HepG2 (cell line): ENCODE data around the gene PRRT1. TPM values are rescaled to one million over a fixed set of nuclear protein-coding genes. Genes with fewer than 3 reads are reported as not detected.

Source experiments
- BHLHE40 ChIP-seq: IDR thresholded peaks from 2 replicates; pipeline ENCODE4 v1.6.1; 2011; ENCODE audit warnings: low read length, improper control_type of control experiment
- KAT7 ChIP-seq: IDR thresholded peaks from 2 replicates; pipeline ENCODE4 v1.6.1; 2018; ENCODE audit warnings: borderline replicate concordance, missing compliant biosample characterization
- KDM2A ChIP-seq: sonication (generic); formaldehyde crosslinking; IDR thresholded peaks from 2 replicates; pipeline ENCODE4 v1.4.0; 2020; ENCODE audit warnings: low read depth, missing genetic modification reagents, borderline replicate concordance
- MAZ ChIP-seq, 2 experiments: sonication (generic) in 1 of 2; formaldehyde crosslinking in 1 of 2; IDR thresholded peaks; 2 replicates each; pipeline versions ENCODE4 v1.5.0 to v1.6.1; 2012 to 2020; ENCODE audit warnings: low read depth in 2 of 2, mild to moderate bottlenecking in 2 of 2, borderline replicate concordance in 1 of 2, improper control_type of control experiment in 1 of 2, low read length in 1 of 2, missing genetic modification reagents in 1 of 2, moderate library complexity in 1 of 2
- REL ChIP-seq: sonication (generic); formaldehyde crosslinking; conservative IDR thresholded peaks from 2 replicates; pipeline ENCODE4 v1.8.0; 2022; ENCODE audit warnings: mild to moderate bottlenecking, missing genetic modification reagents, moderate library complexity
- SP1 ChIP-seq, 2 experiments: fragments of 450-650 bp in 1 of 2; sonication (generic) in 1 of 2; formaldehyde crosslinking in 1 of 2; IDR thresholded peaks; 2 replicates each; pipeline versions ENCODE4 v1.4.0 to v1.6.1; 2016 to 2020; ENCODE audit warnings: missing genetic modification reagents in 1 of 2
- ZFYVE20 ChIP-seq: sonication (generic); formaldehyde crosslinking; IDR thresholded peaks from 2 replicates; pipeline ENCODE4 v1.8.0; 2023; ENCODE audit warnings: low read depth, mild to moderate bottlenecking, moderate library complexity, missing genetic modification reagents, borderline replicate concordance
- ZNF543 ChIP-seq: sonication (generic); formaldehyde crosslinking; IDR thresholded peaks from 2 replicates; pipeline ENCODE4 v1.4.0; 2020; ENCODE audit warnings: mild to moderate bottlenecking, missing genetic modification reagents
- ZNF557 ChIP-seq: sonication (generic); formaldehyde crosslinking; IDR thresholded peaks from 2 replicates; pipeline ENCODE4 v1.4.0; 2020; ENCODE audit warnings: missing genetic modification reagents
- ZSCAN9 ChIP-seq: IDR thresholded peaks from 2 replicates; pipeline ENCODE4 v1.6.1; 2016; ENCODE audit warnings: borderline replicate concordance
- polyA plus RNA-seq, 8 experiments: library from polyadenylated mRNA; depleted of rRNA in 3 of 8; stranded (reverse) in 7 of 8; unstranded in 1 of 8; fragments of >200 nt; fragmentation: Illumina TruSeq in 4 of 8; extraction: Trizol in 4 of 8; gene quantifications; 2 replicates each; pipeline versions ENCODE4 v1.2.1 to v1.2.3, GENCODE V29; 2011 to 2016; ENCODE audit warnings: low read depth in 4 of 8, missing spikeins in 1 of 8, mixed read lengths in 1 of 8; ENCODE audit not compliant: insufficient read depth in 1 of 8
- total RNA-seq, 5 experiments: library from RNA; depleted of rRNA; stranded (reverse); fragments of >200 nt; fragmentation: Illumina TruSeq; extraction: Trizol; gene quantifications; 2 replicates each; pipeline ENCODE4 v1.2.3, GENCODE V29; 2016; ENCODE audit warnings: low read depth in 1 of 5
- TF ChIP-seq, protein P1 (sequence below): IDR thresholded peaks from 2 replicates; pipeline ENCODE4 v1.6.1; 2018; ENCODE audit warnings: missing genetic modification reagents, mild to moderate bottlenecking, missing compliant biosample characterization
- TF ChIP-seq, protein P2 (sequence below): sonication (generic); formaldehyde crosslinking; IDR thresholded peaks from 2 replicates; pipeline ENCODE4 v1.5.1; 2020; ENCODE audit warnings: mild to moderate bottlenecking, missing genetic modification reagents, moderate library complexity
- TF ChIP-seq, protein P3 (sequence below): sonication (generic); formaldehyde crosslinking; IDR thresholded peaks from 2 replicates; pipeline ENCODE4 v1.5.0; 2020; ENCODE audit warnings: missing genetic modification reagents, mild to moderate bottlenecking, borderline replicate concordance
- TF ChIP-seq, protein P4 (sequence below): sonication (generic); formaldehyde crosslinking; IDR thresholded peaks from 2 replicates; pipeline ENCODE4 v1.4.0; 2020; ENCODE audit warnings: missing genetic modification reagents, low read depth, mild to moderate bottlenecking, borderline replicate concordance
- TF ChIP-seq, protein P5 (sequence below): sonication (generic); formaldehyde crosslinking; IDR thresholded peaks from 2 replicates; pipeline ENCODE4 v1.5.1; 2020; ENCODE audit warnings: missing genetic modification reagents, mild to moderate bottlenecking, borderline replicate concordance

Gene PRRT1
- total and polyA plus RNA-seq, 2 of the 13 experiments (the other 11 are each of a cell fraction or from before 2014, with no cell fraction given), result 0.64 to 1.4 TPM

DNA sequence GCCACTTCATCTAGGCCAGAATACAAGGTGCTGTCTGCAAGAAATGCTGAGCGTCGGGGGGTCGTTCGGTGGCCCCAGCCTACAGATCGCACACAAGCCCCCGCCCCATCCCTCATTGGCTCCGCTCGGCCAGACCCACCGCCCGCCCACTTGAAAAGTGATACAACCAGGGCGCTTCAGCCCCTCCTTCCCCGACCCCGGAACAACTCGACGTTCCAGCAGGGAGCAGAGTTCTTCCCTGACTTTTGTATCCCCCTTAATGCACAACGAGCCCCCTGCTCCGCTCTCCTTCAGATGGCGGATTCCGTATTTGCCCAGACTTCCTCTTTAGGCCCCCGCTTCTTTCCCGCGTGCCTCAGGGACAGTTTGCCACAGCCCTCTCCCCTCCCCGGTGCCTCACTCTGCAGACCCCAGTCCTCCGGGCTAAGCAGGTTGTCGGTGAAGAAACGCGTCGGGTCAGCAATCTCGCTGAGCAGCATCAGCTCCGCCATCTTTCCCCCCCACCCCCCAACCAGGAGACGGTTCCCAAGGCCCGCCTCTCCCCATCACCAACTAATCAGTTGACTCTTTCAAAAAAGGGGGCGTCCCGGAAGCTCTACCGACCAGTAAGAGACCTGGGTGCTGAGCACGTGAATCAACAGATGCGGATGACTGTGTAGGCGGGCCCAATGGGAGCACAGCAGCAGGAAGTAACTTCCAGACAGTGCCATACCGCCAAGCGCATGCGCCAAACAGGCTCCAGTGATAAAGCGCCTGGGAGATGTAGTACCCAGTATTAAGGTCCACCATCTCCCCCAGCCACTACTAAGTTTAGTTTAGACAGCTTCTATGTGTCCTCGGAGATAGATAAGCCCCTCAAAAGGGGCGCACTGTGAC lies 23.8 kb downstream of the PRRT1 start, which contains the start of gene ATF6B (continued):
- TF ChIP-seq, protein P1, sequence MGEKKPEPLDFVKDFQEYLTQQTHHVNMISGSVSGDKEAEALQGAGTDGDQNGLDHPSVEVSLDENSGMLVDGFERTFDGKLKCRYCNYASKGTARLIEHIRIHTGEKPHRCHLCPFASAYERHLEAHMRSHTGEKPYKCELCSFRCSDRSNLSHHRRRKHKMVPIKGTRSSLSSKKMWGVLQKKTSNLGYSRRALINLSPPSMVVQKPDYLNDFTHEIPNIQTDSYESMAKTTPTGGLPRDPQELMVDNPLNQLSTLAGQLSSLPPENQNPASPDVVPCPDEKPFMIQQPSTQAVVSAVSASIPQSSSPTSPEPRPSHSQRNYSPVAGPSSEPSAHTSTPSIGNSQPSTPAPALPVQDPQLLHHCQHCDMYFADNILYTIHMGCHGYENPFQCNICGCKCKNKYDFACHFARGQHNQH (CRISPR knock-in tag), result peak; percentile 38; the same call in 1 of the 2 replicates
- TF ChIP-seq MAZ (IDR thresholded peaks at IDR 0.05; ENCODE audit: borderline replicate concordance, low read depth, low read length), result peak; percentile 72
- no peak for TF ChIP-seq MAZ (CRISPR knock-in tag; IDR thresholded peaks at IDR 0.05; ENCODE audit: low read depth)
- TF ChIP-seq, protein P2, sequence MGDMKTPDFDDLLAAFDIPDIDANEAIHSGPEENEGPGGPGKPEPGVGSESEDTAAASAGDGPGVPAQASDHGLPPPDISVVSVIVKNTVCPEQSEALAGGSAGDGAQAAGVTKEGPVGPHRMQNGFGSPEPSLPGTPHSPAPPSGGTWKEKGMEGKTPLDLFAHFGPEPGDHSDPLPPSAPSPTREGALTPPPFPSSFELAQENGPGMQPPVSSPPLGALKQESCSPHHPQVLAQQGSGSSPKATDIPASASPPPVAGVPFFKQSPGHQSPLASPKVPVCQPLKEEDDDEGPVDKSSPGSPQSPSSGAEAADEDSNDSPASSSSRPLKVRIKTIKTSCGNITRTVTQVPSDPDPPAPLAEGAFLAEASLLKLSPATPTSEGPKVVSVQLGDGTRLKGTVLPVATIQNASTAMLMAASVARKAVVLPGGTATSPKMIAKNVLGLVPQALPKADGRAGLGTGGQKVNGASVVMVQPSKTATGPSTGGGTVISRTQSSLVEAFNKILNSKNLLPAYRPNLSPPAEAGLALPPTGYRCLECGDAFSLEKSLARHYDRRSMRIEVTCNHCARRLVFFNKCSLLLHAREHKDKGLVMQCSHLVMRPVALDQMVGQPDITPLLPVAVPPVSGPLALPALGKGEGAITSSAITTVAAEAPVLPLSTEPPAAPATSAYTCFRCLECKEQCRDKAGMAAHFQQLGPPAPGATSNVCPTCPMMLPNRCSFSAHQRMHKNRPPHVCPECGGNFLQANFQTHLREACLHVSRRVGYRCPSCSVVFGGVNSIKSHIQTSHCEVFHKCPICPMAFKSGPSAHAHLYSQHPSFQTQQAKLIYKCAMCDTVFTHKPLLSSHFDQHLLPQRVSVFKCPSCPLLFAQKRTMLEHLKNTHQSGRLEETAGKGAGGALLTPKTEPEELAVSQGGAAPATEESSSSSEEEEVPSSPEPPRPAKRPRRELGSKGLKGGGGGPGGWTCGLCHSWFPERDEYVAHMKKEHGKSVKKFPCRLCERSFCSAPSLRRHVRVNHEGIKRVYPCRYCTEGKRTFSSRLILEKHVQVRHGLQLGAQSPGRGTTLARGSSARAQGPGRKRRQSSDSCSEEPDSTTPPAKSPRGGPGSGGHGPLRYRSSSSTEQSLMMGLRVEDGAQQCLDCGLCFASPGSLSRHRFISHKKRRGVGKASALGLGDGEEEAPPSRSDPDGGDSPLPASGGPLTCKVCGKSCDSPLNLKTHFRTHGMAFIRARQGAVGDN (CRISPR knock-in tag), result peak; percentile 74
- 0 out of 2 replicates have a peak, but pooled peaks have one; percentile 32 for TF ChIP-seq ZSCAN9 (CRISPR knock-in tag)
- TF ChIP-seq ZNF543, result 0 out of 2 replicates have a peak, but pooled peaks have one; percentile 58
- no peak for TF ChIP-seq ZNF557
- peak; percentile 91 for TF ChIP-seq BHLHE40
- peak; percentile 65; the same call in 1 of the 2 replicates for TF ChIP-seq REL
- TF ChIP-seq, protein P3, sequence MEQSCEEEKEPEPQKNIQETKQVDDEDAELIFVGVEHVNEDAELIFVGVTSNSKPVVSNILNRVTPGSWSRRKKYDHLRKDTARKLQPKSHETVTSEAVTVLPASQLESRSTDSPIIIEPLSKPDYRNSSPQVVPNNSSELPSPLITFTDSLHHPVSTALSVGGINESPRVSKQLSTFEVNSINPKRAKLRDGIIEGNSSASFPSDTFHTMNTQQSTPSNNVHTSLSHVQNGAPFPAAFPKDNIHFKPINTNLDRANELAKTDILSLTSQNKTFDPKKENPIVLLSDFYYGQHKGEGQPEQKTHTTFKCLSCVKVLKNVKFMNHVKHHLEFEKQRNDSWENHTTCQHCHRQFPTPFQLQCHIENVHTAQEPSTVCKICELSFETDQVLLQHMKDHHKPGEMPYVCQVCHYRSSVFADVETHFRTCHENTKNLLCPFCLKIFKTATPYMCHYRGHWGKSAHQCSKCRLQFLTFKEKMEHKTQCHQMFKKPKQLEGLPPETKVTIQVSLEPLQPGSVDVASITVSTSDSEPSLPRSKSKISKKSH (CRISPR knock-in tag), result 0 out of 2 replicates have a peak, but pooled peaks have one; percentile 30
- TF ChIP-seq, protein P4, sequence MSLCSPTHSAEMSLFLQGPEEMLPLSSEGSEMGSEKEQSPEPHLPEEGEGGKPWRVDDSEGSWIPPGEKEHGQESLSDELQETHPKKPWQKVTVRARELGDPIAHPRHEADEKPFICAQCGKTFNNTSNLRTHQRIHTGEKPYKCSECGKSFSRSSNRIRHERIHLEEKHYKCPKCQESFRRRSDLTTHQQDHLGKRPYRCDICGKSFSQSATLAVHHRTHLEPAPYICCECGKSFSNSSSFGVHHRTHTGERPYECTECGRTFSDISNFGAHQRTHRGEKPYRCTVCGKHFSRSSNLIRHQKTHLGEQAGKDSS, result peak; percentile 63; the same call in 1 of the 2 replicates
- no peak for TF ChIP-seq SP1 (IDR thresholded peaks at IDR 0.05)
- TF ChIP-seq SP1 (CRISPR knock-in tag; IDR thresholded peaks at IDR 0.05), result peak; percentile 88
- TF ChIP-seq KDM2A (CRISPR knock-in tag), result peak; percentile 82; the same call in 1 of the 2 replicates
- TF ChIP-seq KAT7 (CRISPR knock-in tag), result peak; percentile 65; the same call in 1 of the 2 replicates
- TF ChIP-seq, protein P5, sequence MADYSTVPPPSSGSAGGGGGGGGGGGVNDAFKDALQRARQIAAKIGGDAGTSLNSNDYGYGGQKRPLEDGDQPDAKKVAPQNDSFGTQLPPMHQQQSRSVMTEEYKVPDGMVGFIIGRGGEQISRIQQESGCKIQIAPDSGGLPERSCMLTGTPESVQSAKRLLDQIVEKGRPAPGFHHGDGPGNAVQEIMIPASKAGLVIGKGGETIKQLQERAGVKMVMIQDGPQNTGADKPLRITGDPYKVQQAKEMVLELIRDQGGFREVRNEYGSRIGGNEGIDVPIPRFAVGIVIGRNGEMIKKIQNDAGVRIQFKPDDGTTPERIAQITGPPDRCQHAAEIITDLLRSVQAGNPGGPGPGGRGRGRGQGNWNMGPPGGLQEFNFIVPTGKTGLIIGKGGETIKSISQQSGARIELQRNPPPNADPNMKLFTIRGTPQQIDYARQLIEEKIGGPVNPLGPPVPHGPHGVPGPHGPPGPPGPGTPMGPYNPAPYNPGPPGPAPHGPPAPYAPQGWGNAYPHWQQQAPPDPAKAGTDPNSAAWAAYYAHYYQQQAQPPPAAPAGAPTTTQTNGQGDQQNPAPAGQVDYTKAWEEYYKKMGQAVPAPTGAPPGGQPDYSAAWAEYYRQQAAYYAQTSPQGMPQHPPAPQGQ, result no peak
- no peak for TF ChIP-seq ZFYVE20
